Measurements from ENCODE around the gene RNASE13. TPM values are rescaled to one million over a fixed set of nuclear protein-coding genes. Genes with fewer than 3 reads are reported as not detected.

The RNASE13 gene
- total RNA-seq, 1 donor from 2014 or later: not detected

- no peak for DNase-seq (ENCODE audit: low read depth)
- no peak for FAIRE-seq
Observed at GRCh38 chr14:21060614-21061346, 26.2 kb upstream of the RNASE13 start.

GRCh38 chr14:21059842-21060613, 25.4 kb upstream of the RNASE13 start:
- Histone ChIP-seq H3K27me3 (ENCODE audit: control insufficient read depth, insufficient read depth, low read length) (no peaks in the 10 kb centered on the region), H3K36me3 (ENCODE audit: control insufficient read depth, insufficient read depth, low read length) (no peaks in the 10 kb centered on the region), H3K4me3 (ENCODE audit: low read depth, low read length) (no peak overlapping the region)
- TF ChIP-seq CTCF (IDR thresholded peaks at IDR 0.05; ENCODE audit: insufficient read depth, low read length, severe bottlenecking): no peak
- FAIRE-seq: no peak
- peak; percentile 45 for DNase-seq (ENCODE audit: low read depth)

More at GRCh38 chr14:21060614-21061346, 26.2 kb upstream of the RNASE13 start:
- Histone ChIP-seq H3K36me3 (ENCODE audit: control insufficient read depth, insufficient read depth, low read length) (no peaks in the 10 kb centered on the region), H3K4me3 (ENCODE audit: low read depth, low read length) (no peak overlapping the region), H3K27me3 (ENCODE audit: control insufficient read depth, insufficient read depth, low read length) (no peaks in the 10 kb centered on the region)
- TF ChIP-seq CTCF (IDR thresholded peaks at IDR 0.05; ENCODE audit: insufficient read depth, low read length, severe bottlenecking): no peak

- H3K36me3 ChIP-seq (ENCODE audit: control insufficient read depth, insufficient read depth, low read length): no peaks in the 10 kb centered on the region
- DNase-seq (ENCODE audit: low read depth) (no peak), FAIRE-seq (no peak)
- no peaks in the 10 kb centered on the region for H3K27me3 ChIP-seq (ENCODE audit: control insufficient read depth, insufficient read depth, low read length)
- TF ChIP-seq CTCF (IDR thresholded peaks at IDR 0.05; ENCODE audit: insufficient read depth, low read length, severe bottlenecking): no peak
- no peak overlapping the region for H3K4me3 ChIP-seq (ENCODE audit: low read depth, low read length)
Observed at GRCh38 chr14:21058903-21059302, 24.3 kb upstream of the RNASE13 start.

- FAIRE-seq (peak; percentile 68), DNase-seq (ENCODE audit: low read depth) (peak; percentile 46)
- TF ChIP-seq CTCF (IDR thresholded peaks at IDR 0.05; ENCODE audit: insufficient read depth, low read length, severe bottlenecking): peak; percentile 13
- no peaks in the 10 kb centered on the region for H3K27me3 ChIP-seq (ENCODE audit: control insufficient read depth, insufficient read depth, low read length)
- no peaks in the 10 kb centered on the region for H3K36me3 ChIP-seq (ENCODE audit: control insufficient read depth, insufficient read depth, low read length)
- H3K4me3 ChIP-seq (ENCODE audit: low read depth, low read length): no peak within 1 kb of the TSS
Observed at GRCh38 chr14:21057803-21058675, 23.4 kb upstream of the RNASE13 start, which contains the start of gene RNASE8. TSS of gene RNASE8 (plus strand) at chr14:21057822. CDS start at chr14:21057893, 71 bp downstream.

GRCh38 chr14:21056520-21057163, 22.0 kb upstream of the RNASE13 start:
- FAIRE-seq (no peak), DNase-seq (ENCODE audit: low read depth) (peak; percentile 64)
- no peak for TF ChIP-seq CTCF (IDR thresholded peaks at IDR 0.05; ENCODE audit: insufficient read depth, low read length, severe bottlenecking)
- H3K4me3 ChIP-seq (ENCODE audit: low read depth, low read length): no peak overlapping the region
- H3K36me3 ChIP-seq (ENCODE audit: control insufficient read depth, insufficient read depth, low read length): no peaks in the 10 kb centered on the region
- no peaks in the 10 kb centered on the region for H3K27me3 ChIP-seq (ENCODE audit: control insufficient read depth, insufficient read depth, low read length)

Measured in bronchial epithelial cell (primary cell).